Mucosa of descending colon (tissue), 3 donors: ENCODE results near the gene WNT3. TPM values are rescaled to one million over a fixed set of nuclear protein-coding genes. Genes with fewer than 3 reads are reported as not detected.
"Not testable (repeated sequence)": the region's sequence is repeated elsewhere in the genome, so short reads cannot be mapped to it uniquely, and the experiment has no call there.

ENCODE experiments used
- ATAC-seq: fragments of 200-7000 bp; cut with Tn5 transposase; one replicate; pipeline ENCODE4 v1.9.1; 2020; ENCODE audit warnings: mild to moderate bottlenecking, moderate library complexity
- DNase-seq, 3 donors: peaks; one replicate each; pipeline ENCODE4 v3.0.0-alpha.2; 2020
- H3K36me3 ChIP-seq: fragments of 200-600 bp; one replicate; pipeline ENCODE4 v1.8.0; 2021; ENCODE audit warnings: low read depth, mild to moderate bottlenecking
- H3K4me1 ChIP-seq: fragments of 200-600 bp; one replicate; pipeline ENCODE4 v1.8.0; 2021; ENCODE audit warnings: low read depth, mild to moderate bottlenecking
- H3K4me3 ChIP-seq: fragments of 200-600 bp; one replicate; pipeline ENCODE4 v1.8.0; 2021; ENCODE audit warnings: mild to moderate bottlenecking
- H3K9me3 ChIP-seq: fragments of 200-600 bp; one replicate; pipeline ENCODE4 v1.8.0; 2021; ENCODE audit warnings: mild to moderate bottlenecking
- intact Hi-C, 2 donors: fragments of 100-400 bp; cut with DNase I in 1 of 2; cut with micrococcal nuclease in 1 of 2; formaldehyde crosslinking; loops; one replicate each; pipeline versions ENCODE4 v1.11.0 to v1.11.1; 2022; cut with DNase I, micrococcal nuclease
- total RNA-seq, 3 donors: library from RNA; stranded (reverse); fragmentation: NEBNext Ultra II Directional in 2 of 3; extraction: Animal tissue kit (Norgen Biotek cat#: 25700) in 2 of 3; gene quantifications; one replicate each; pipeline versions ENCODE4 v1.2.1 to v1.2.4, GENCODE V29; 2021 to 2023
- TF ChIP-seq, protein P1 (sequence below): fragments of 200-600 bp; IDR thresholded peaks from one replicate; pipeline ENCODE4 v1.8.0; 2022; ENCODE audit warnings: antibody characterized with exemption, mild to moderate bottlenecking
- donor health status: DM: no; HTN: no; CAD: no; lungs with moderate emphysema.
- donor health status: DM: no; HTN: no; CAD: no.
- donor health status: DM: no; HTN: yes; CAD: no.

Gene WNT3
- total RNA-seq, 3 donors from 2014 or later = 0.29 to 1.1 (median 0.41) TPM

DNA sequence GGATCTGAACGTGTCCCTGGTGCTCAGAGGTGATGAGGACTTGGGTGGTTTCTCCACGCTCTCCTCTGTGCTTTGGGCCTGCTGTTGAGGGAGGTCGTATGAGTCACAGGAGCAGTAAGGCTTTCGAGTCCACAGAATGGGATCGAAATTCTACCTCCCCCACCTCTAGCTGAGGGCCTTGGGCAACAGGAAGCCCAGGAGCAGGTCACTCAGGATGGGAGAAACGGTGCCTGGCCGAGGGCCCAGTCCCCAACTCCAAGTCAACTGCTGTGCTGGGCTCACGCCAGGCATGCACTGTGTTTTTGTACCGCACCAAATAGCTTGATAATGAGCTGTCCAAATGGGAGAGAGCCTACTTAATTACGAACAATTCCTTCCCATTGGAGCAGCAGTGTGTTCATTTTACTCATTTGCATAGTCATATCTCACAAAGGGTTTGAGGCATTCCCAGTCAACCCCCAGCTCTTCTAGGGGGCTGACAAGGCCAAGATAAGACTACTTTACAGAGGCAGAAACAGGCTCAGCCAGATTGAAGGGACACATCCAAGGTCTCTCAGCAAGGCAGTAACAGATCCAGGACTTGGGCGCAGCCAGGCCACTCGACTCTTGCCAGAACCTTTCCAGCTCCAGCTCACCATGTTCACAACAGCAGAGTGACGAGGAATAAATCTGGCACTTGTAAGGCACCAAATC is 53.6 kb downstream of the WNT3 start:
- no peaks in the 10 kb centered on the region for H3K9me3 ChIP-seq
- TF ChIP-seq, protein P1, sequence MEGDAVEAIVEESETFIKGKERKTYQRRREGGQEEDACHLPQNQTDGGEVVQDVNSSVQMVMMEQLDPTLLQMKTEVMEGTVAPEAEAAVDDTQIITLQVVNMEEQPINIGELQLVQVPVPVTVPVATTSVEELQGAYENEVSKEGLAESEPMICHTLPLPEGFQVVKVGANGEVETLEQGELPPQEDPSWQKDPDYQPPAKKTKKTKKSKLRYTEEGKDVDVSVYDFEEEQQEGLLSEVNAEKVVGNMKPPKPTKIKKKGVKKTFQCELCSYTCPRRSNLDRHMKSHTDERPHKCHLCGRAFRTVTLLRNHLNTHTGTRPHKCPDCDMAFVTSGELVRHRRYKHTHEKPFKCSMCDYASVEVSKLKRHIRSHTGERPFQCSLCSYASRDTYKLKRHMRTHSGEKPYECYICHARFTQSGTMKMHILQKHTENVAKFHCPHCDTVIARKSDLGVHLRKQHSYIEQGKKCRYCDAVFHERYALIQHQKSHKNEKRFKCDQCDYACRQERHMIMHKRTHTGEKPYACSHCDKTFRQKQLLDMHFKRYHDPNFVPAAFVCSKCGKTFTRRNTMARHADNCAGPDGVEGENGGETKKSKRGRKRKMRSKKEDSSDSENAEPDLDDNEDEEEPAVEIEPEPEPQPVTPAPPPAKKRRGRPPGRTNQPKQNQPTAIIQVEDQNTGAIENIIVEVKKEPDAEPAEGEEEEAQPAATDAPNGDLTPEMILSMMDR = no peak
- DNase-seq (no peak), ATAC-seq (no peak)
- H3K4me1 ChIP-seq = no peaks in the 10 kb centered on the region
- H3K36me3 ChIP-seq = no peaks in the 10 kb centered on the region
- no peak overlapping the region for H3K4me3 ChIP-seq
- intact Hi-C loops = no loop called here

DNA sequence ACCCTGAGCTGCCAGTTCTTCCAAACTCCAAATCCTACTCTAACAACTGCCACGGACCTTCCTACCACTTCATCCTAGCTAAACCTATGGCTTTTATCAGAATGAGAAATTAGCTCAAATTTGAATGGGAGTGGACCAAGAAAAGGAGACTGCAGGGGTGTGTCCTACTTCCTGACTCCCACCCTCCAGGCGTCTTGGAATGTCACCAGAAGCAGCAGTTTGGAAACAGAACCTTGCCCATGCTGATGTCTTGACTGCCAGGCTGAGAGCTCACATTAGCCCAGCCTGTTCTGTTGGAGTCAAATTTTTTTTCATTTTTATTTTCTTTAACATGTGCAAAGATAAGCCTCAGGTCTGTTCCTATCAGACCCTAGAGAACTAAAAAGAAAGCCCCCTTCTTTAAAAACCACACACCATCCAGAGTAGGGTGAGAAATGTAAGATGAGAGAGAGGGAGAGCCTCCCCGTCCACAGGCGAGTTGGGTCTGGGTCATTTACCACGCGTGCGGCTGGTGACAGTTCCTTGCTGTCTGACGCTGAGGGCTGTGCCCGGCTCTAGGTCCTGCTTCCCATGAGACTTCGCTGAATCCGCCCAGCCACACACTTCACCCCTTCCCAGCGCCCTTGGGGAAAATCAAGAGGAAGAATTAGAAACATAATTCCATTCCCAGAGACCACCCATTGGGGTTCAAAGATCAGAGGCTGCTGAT is 54.3 kb downstream of the WNT3 start:
- Histone ChIP-seq H3K36me3 (no peaks in the 10 kb centered on the region), H3K4me1 (no peaks in the 10 kb centered on the region), H3K9me3 (no peaks in the 10 kb centered on the region), H3K4me3 (no peak overlapping the region)
- TF ChIP-seq, protein P1 = no peak
- ATAC-seq (no peak), DNase-seq (no peak)
- intact Hi-C loops = no loop called here

DNA sequence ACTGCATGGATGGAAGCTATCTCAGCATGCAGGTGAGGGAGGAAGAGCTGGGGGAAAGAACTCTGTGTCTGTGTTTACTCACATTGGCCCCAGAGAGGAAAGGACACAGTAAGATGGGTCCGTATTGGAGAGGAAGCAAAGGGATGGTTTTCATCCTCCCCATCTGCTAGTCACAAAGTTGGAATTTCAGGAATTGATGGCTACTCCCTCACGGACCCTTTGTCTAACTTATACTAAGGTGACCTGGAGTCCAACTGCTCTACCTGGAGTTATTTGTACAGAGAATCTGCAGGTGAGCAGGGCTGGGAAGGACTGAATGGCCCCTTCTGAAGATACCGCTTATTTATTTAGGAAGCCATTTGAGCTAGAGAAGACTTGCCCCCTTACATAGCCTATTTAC is 55.1 kb downstream of the WNT3 start:
- Histone ChIP-seq H3K4me1 (no peaks in the 10 kb centered on the region), H3K36me3 (no peaks in the 10 kb centered on the region), H3K4me3 (no peak overlapping the region), H3K9me3 (no peaks in the 10 kb centered on the region)
- DNase-seq (no peak), ATAC-seq (no peak)
- intact Hi-C loops = no loop called here
- TF ChIP-seq, protein P1 = no peak

DNA sequence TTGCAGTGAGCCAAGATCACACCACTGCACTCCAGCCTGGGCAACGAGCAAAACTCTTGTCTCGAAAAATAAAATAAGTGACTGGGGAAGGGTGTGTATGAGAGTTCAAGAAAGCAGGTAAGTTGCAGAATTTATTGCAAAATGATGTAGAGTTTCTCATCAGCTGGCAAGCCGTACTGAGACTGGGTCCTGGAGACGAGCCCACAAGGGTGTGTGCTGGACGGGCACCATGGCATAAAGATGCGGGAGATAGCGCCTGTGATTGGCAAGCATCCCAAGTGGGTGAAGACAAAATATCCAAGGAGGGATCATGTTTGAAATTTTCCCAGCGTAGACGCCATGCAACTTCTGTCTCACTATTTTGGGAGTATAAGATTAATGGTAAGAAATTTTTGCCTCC is 59.4 kb downstream of the WNT3 start:
- ATAC-seq (no peak), DNase-seq (no peak)
- TF ChIP-seq, protein P1 = no peak
- Histone ChIP-seq H3K4me3 (no peak overlapping the region), H3K36me3 (no peaks in the 10 kb centered on the region), H3K9me3 (no peaks in the 10 kb centered on the region), H3K4me1 (no peaks in the 10 kb centered on the region)
- intact Hi-C loops = no loop called here

DNA sequence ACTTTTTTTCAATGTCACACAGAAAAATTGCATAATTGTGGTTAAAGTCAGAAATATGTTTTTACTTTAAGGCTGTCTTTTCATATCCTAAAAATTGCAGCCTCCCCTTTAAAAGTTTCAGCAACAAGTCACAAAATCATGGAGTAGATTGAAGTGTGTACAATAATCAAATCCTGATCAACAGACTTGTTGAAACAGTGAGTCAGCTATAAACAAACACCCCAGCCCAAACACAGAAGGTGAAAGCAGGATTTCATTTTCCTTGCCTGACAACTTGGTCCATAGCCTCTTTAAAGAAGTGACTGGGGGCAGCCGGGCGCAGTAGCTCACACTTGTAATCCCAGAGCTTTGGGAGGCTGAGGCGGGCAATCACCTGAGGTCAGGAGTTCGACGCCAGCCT is 59.9 kb downstream of the WNT3 start:
- H3K4me3 ChIP-seq = no peak overlapping the region
- H3K36me3 ChIP-seq = no peaks in the 10 kb centered on the region
- ATAC-seq = no peak
- TF ChIP-seq, protein P1 = no peak
- no peak for DNase-seq
- no peaks in the 10 kb centered on the region for H3K4me1 ChIP-seq
- intact Hi-C loops = no loop called here
- H3K9me3 ChIP-seq = no peaks in the 10 kb centered on the region

DNA sequence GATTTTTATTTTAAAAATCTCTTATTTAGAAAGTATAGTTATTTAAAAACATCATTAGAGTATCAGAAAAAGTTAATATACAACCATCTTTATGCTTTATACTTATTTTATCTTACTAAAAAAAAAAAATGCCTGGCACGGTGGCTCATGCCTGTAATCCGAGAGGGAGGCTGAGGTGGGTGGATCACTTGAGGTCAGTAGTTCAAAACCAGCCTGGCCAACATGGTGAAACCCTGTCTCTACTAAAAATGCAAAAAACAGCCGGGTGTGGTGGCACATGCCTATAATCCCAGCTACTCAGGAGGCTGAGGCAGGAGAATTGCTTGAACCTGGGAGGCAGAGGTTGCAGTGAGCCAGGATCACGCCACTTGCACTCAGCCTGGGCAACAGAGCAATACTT is 60.9 kb downstream of the WNT3 start:
- H3K9me3 ChIP-seq, H3K4me3 ChIP-seq, DNase-seq, ATAC-seq, H3K4me1 ChIP-seq, H3K36me3 ChIP-seq, intact Hi-C loops: not testable (repeated sequence)
